ENCODE measurements around the gene CCR5AS.
A peak's percentile ranks its signal among the peaks of the same experiment; 100 is the strongest.

CCR5AS gene

DNA sequence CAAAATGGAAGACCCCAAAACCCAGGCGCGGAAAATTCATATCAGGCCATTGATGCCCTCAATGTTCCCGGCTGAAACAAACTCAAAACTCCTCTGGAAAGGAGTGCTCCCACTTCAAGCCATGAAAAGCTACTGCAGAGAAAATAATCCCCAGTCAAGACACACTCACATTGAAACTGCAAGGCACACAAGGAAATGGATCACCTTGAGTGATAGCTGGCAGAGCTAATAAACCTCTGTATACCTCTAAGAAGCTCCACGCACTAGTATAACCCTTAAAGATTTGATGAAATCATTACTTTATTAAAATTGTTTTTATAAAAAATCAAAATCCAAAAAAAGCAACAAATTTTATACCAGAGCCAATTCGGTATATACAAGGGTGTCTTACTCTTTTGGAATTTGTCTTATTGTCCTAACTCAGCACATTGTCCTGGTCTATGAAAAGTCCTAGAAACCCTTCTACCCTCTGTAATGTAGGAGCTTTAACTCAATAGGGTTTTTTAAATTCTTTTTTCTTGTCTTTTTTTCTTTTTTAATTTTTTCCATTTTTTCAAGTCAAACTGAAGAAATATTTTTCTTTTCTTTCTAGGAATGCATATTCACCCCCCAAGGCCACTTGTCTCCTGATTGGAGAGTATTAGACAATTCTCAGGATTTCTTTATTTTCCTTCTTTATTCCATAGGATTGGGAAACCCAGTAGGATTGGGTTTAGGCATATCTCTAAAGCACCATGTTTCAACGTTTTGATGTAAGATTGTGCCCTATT lies 8.5 kb downstream of the CCR5AS start:
- H3K9me3 ChIP-seq, result no peaks in the 10 kb centered on the region
- peak overlapping the region in 2 of 8 donors; percentile 67 to 69 for H3K27ac ChIP-seq
- DNase-seq, result no peak
- H3K27me3 ChIP-seq (replicated peaks in 1 of 7), result no peaks in the 10 kb centered on the region
- no peak for TF ChIP-seq POLR2AphosphoS5 (IDR thresholded peaks at IDR 0.05)
- H3K36me3 ChIP-seq, result no peaks in the 10 kb centered on the region
- 87 to 96% (median 94%) methylated on average over 6 of the region's 6 CpGs for WGBS, 5 donors
- no peak overlapping the region for H3K4me3 ChIP-seq
- peaks cover 0 to 58% (median 26%) of the 10 kb centered on the region in 6 donors for H3K4me1 ChIP-seq
- intact Hi-C loops (cut with DNase I; ENCODE audit: low total_unique reads), result no loop called here

DNA sequence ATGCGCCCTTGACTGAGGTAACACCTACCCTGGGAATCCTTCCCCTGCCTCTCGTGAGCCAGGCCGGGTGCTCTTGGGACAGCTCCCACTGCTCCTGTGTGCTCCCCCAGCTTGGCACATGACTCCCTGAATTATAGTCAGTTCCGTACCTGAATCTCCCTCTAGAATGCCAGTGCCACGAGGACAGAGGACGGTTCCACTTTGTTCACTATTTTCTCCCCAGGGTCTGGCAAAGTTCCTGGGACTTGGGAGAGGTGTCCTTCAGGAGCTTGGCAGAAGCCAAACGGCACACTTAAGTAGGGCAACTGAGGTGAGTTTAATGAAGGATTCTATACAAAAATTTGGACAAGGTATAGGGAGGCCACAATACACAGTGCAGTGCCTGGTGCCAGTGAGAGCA lies 9.8 kb downstream of the CCR5AS start:
- Histone ChIP-seq H3K27me3 (replicated peaks in 1 of 7) (no peaks in the 10 kb centered on the region), H3K9me3 (no peaks in the 10 kb centered on the region), H3K36me3 (no peaks in the 10 kb centered on the region), H3K27ac (peak overlapping the region in 2 of 8 donors; percentile 55 to 65), H3K4me1 (peaks cover 0 to 62% (median 27%) of the 10 kb centered on the region in 6 donors), H3K4me3 (no peak overlapping the region)
- 93 to 98% (median 94%) methylated on average over 7 of the region's 7 CpGs for WGBS, 5 donors
- DNase-seq, result no peak
- intact Hi-C loops (cut with DNase I; ENCODE audit: low total_unique reads), result no loop called here
- TF ChIP-seq, protein P1, sequence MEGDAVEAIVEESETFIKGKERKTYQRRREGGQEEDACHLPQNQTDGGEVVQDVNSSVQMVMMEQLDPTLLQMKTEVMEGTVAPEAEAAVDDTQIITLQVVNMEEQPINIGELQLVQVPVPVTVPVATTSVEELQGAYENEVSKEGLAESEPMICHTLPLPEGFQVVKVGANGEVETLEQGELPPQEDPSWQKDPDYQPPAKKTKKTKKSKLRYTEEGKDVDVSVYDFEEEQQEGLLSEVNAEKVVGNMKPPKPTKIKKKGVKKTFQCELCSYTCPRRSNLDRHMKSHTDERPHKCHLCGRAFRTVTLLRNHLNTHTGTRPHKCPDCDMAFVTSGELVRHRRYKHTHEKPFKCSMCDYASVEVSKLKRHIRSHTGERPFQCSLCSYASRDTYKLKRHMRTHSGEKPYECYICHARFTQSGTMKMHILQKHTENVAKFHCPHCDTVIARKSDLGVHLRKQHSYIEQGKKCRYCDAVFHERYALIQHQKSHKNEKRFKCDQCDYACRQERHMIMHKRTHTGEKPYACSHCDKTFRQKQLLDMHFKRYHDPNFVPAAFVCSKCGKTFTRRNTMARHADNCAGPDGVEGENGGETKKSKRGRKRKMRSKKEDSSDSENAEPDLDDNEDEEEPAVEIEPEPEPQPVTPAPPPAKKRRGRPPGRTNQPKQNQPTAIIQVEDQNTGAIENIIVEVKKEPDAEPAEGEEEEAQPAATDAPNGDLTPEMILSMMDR (IDR thresholded peaks at IDR 0.05 in 8 of 11, conservative IDR thresholded peaks at IDR 0.05 in 3 of 11), result no peak
- no peak for TF ChIP-seq POLR2AphosphoS5 (IDR thresholded peaks at IDR 0.05)
- TF ChIP-seq POLR2A (IDR thresholded peaks at IDR 0.05), result no peak

DNA sequence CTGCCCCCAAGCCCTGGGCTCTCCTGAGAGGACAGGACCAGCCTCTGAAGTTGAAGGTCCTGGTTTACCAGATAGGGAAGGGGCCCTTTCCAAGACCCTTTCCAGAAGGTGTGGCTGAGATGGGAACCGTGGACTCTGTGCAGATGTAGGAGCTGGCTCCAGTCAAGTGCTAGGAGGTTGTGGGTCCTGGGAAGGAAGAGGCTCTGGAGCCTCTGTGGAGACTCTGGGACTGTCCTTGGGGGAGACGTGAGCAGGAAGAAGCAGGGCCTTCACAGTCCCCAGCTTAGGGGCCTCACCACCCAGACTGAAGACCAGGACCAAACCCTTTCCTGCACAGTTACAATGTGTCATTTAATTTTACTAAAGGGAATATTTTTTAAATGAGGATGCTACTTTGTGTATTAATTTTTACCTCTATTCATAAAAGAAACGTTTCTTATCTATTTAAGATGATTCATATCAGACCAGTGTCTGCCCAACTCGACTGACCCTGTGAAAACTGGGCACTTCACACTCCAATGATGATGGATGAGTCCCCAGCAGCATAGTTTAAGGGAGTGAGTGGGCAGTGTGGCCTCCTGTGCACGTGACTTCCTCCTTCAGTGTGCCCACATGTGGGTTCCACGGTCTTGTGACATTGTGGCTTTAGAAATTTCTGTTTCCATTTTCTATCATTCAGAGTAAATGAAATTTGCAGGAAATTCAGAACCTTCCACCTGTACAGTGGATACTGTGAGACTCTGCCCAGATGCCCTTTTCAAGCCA lies 10.9 kb downstream of the CCR5AS start:
- DNase-seq, result no peak
- Histone ChIP-seq H3K4me3 (no peak overlapping the region), H3K9me3 (no peaks in the 10 kb centered on the region), H3K36me3 (no peaks in the 10 kb centered on the region), H3K27me3 (replicated peaks in 1 of 7) (no peaks in the 10 kb centered on the region), H3K27ac (peak overlapping the region in 7 of 8 donors; percentile 30 to 65 (median 55)), H3K4me1 (peaks cover 0 to 62% (median 27%) of the 10 kb centered on the region in 6 donors)
- intact Hi-C loops (cut with DNase I; ENCODE audit: low total_unique reads), result no loop called here
- WGBS, 5 donors, result 24 to 41% (median 36%) methylated on average over 6 of the region's 6 CpGs
- TF ChIP-seq POLR2A (IDR thresholded peaks at IDR 0.05), result no peak
- TF ChIP-seq, protein P1 (IDR thresholded peaks at IDR 0.05 in 8 of 11, conservative IDR thresholded peaks at IDR 0.05 in 3 of 11), result no peak
- no peak for TF ChIP-seq POLR2AphosphoS5 (IDR thresholded peaks at IDR 0.05)

DNA sequence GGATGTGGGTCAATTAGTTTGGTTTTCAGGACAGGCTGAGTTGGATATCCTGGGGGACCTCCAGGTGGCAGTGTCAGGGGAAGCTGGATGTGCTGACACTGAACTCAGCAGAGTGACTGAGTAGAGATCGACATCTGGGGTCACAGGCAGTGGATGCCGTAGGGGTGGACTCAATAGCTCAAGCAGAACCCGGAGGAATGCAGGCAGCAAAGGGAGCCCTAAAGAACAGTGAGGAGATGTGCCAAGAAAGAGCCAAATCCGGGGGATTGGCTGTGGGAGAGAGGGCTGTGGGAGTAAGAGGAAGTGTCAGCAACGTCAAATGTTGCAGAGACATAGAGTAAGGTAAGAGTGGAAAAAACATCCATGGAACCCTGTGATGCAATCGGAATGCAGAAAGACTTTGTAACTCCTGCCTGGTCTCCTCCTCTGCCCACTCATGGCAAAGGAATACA lies 11.6 kb downstream of the CCR5AS start:
- DNase-seq, result no peak
- H3K4me3 ChIP-seq, result no peak overlapping the region
- no peaks in the 10 kb centered on the region for H3K36me3 ChIP-seq
- intact Hi-C loops (cut with DNase I; ENCODE audit: low total_unique reads), result no loop called here
- no peaks in the 10 kb centered on the region for H3K9me3 ChIP-seq
- peak overlapping the region in 7 of 8 donors; percentile 30 to 65 (median 55) for H3K27ac ChIP-seq
- no peaks in the 10 kb centered on the region for H3K27me3 ChIP-seq (replicated peaks in 1 of 7)
- 53 to 71% (median 64%) methylated on average over 6 of the region's 6 CpGs for WGBS, 5 donors
- TF ChIP-seq POLR2A (IDR thresholded peaks at IDR 0.05), result no peak
- TF ChIP-seq POLR2AphosphoS5 (IDR thresholded peaks at IDR 0.05), result peak in 1 of 3 donors; percentile 45
- TF ChIP-seq, protein P1 (IDR thresholded peaks at IDR 0.05 in 8 of 11, conservative IDR thresholded peaks at IDR 0.05 in 3 of 11), result peak in 2 of 11 experiments; percentile 11 to 18
- peaks cover 0 to 62% (median 27%) of the 10 kb centered on the region in 6 donors for H3K4me1 ChIP-seq

Measured in spleen (tissue), 11 donors.